SK-N-SH treated with all-trans-retinoic acid at 6 μM for 48 hours (cell line): Measurements from ENCODE around the gene PCDHB6.
"Not testable (repeated sequence)": the region's sequence is repeated elsewhere in the genome, so short reads cannot be mapped to it uniquely, and the experiment has no call there.

ENCODE experiments used
- ATAC-seq: fragments of 200-7000 bp; cut with Tn5 transposase; 3 replicates; pipeline ENCODE4 v1.9.1; 2020; ENCODE audit warnings: mild to moderate bottlenecking, moderate library complexity
- ARNTL ChIP-seq: fragments of 450-650 bp; formaldehyde crosslinking; IDR thresholded peaks from 2 replicates; pipeline ENCODE4 v1.5.0; 2020; ENCODE audit warnings: low read depth, mild to moderate bottlenecking, moderate library complexity, borderline replicate concordance
- BACH2 ChIP-seq: fragments of 250-450 bp; sonication (Bioruptor Pico); IDR thresholded peaks from 2 replicates; pipeline ENCODE4 v1.9.0; 2021; ENCODE audit warnings: mild to moderate bottlenecking, borderline replicate concordance
- CREB5 ChIP-seq: fragments of 250-450 bp; sonication (Bioruptor Pico); IDR thresholded peaks from 2 replicates; pipeline ENCODE4 v1.5.1; 2020; ENCODE audit warnings: low read depth, mild to moderate bottlenecking, moderate library complexity
- CSRNP3 ChIP-seq: fragments of 250-450 bp; sonication (Bioruptor Pico); IDR thresholded peaks from 2 replicates; pipeline ENCODE4 v1.5.1; 2021; ENCODE audit warnings: mild to moderate bottlenecking, moderate library complexity
- ESRRG ChIP-seq: fragments of 250-450 bp; sonication (Bioruptor Pico); IDR thresholded peaks from 2 replicates; pipeline ENCODE4 v1.6.1; 2021; ENCODE audit warnings: mild to moderate bottlenecking
- ISL1 ChIP-seq: fragments of 250-450 bp; sonication (Bioruptor Pico); IDR thresholded peaks from 2 replicates; pipeline ENCODE4 v2.1.2; 2022; ENCODE audit warnings: mild to moderate bottlenecking, moderate library complexity
- OSR1 ChIP-seq: fragments of 250-450 bp; sonication (Bioruptor Pico); IDR thresholded peaks from 2 replicates; pipeline ENCODE4 v1.8.0; 2022; ENCODE audit warnings: moderate library complexity, mild to moderate bottlenecking, inconsistent platforms
- PATZ1 ChIP-seq: fragments of 250-450 bp; sonication (Bioruptor Pico); IDR thresholded peaks from 2 replicates; pipeline ENCODE4 v1.8.0; 2020; ENCODE audit warnings: mild to moderate bottlenecking, moderate library complexity, borderline replicate concordance
- PPARA ChIP-seq: fragments of 250-450 bp; sonication (Bioruptor Pico); IDR thresholded peaks from 2 replicates; pipeline ENCODE4 v1.5.0; 2020; ENCODE audit warnings: mild to moderate bottlenecking, borderline replicate concordance
- RARB ChIP-seq: fragments of 250-450 bp; sonication (Bioruptor Pico); IDR thresholded peaks from 2 replicates; pipeline ENCODE4 v1.8.0; 2021; ENCODE audit warnings: mild to moderate bottlenecking, moderate library complexity
- SNAI2 ChIP-seq: fragments of 250-450 bp; sonication (Bioruptor Pico); IDR thresholded peaks from 2 replicates; pipeline ENCODE4 v1.5.0; 2020; ENCODE audit warnings: mild to moderate bottlenecking, moderate library complexity
- TOX ChIP-seq: fragments of 250-450 bp; sonication (Bioruptor Pico); IDR thresholded peaks from 2 replicates; pipeline ENCODE4 v1.8.0; 2021; ENCODE audit warnings: mild to moderate bottlenecking, moderate library complexity, borderline replicate concordance
- TSHZ2 ChIP-seq: fragments of 250-450 bp; sonication (Bioruptor Pico); IDR thresholded peaks from 2 replicates; pipeline ENCODE4 v1.5.0; 2020; ENCODE audit warnings: mild to moderate bottlenecking, moderate library complexity
- ZFP30 ChIP-seq: fragments of 450-650 bp; formaldehyde crosslinking; IDR thresholded peaks from 2 replicates; pipeline ENCODE4 v1.5.0; 2022; ENCODE audit warnings: mild to moderate bottlenecking, moderate library complexity
- ZNF565 ChIP-seq: fragments of 450-650 bp; formaldehyde crosslinking; conservative IDR thresholded peaks from 2 replicates; pipeline ENCODE4 v1.5.0; 2020; ENCODE audit warnings: low read depth, mild to moderate bottlenecking, moderate library complexity
- ZNF8 ChIP-seq: fragments of 450-650 bp; formaldehyde crosslinking; IDR thresholded peaks from 2 replicates; pipeline ENCODE4 v1.5.0; 2020; ENCODE audit warnings: mild to moderate bottlenecking, moderate library complexity

PCDHB6 gene

GRCh38 chr5:141135030-141135717 is 14.7 kb upstream of the PCDHB6 start, which contains the start of gene PCDHB5:
TSS of gene PCDHB5 (plus strand) at chr5:141135206. CDS start at chr5:141135435, 229 bp downstream.
- TF ChIP-seq ZNF565 (CRISPR knock-in tag) (no peak), CREB5 (CRISPR knock-in tag) (no peak), CSRNP3 (no peak), TSHZ2 (CRISPR knock-in tag) (no peak), ARNTL (no peak), PATZ1 (CRISPR knock-in tag) (no peak)
- ATAC-seq, result no peak

- TF ChIP-seq CREB5 (CRISPR knock-in tag) (no peak), OSR1 (CRISPR knock-in tag) (no peak), ISL1 (CRISPR knock-in tag) (no peak), ESRRG (CRISPR knock-in tag) (no peak), ZFP30 (no peak), BACH2 (CRISPR knock-in tag) (no peak), TSHZ2 (CRISPR knock-in tag) (no peak), RARB (CRISPR knock-in tag) (no peak), CSRNP3 (no peak), PATZ1 (CRISPR knock-in tag) (no peak), SNAI2 (no peak), PPARA (CRISPR knock-in tag) (no peak), ZNF8 (CRISPR knock-in tag) (no peak), TOX (CRISPR knock-in tag) (no peak)
- TF ChIP-seq, all 23 proteins: peak for 0
- ATAC-seq, result no peak
Measured at GRCh38 chr5:141135718-141136266, 14.1 kb upstream of the PCDHB6 start.

DNA sequence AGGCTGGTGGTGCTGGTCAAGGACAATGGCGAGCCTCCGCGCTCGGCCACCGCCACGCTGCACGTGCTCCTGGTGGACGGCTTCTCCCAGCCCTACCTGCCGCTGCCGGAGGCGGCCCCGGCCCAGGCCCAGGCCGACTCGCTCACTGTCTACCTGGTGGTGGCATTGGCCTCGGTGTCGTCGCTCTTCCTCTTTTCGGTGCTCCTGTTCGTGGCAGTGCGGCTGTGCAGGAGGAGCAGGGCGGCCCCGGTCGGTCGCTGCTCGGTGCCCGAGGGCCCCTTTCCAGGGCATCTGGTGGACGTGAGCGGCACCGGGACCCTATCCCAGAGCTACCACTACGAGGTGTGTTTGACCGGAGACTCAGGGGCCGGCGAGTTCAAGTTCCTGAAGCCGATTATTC is 12.5 kb upstream of the PCDHB6 start:
- not testable (repeated sequence) for ATAC-seq
